T-helper 1 cell (primary cell): ENCODE measurements around the gene C1QA.

Experiments used
- DNase-seq, 5 donors: peaks; one replicate each; pipeline ENCODE4 v3.0.0-alpha.2; 2012 to 2020

C1QA gene

DNA sequence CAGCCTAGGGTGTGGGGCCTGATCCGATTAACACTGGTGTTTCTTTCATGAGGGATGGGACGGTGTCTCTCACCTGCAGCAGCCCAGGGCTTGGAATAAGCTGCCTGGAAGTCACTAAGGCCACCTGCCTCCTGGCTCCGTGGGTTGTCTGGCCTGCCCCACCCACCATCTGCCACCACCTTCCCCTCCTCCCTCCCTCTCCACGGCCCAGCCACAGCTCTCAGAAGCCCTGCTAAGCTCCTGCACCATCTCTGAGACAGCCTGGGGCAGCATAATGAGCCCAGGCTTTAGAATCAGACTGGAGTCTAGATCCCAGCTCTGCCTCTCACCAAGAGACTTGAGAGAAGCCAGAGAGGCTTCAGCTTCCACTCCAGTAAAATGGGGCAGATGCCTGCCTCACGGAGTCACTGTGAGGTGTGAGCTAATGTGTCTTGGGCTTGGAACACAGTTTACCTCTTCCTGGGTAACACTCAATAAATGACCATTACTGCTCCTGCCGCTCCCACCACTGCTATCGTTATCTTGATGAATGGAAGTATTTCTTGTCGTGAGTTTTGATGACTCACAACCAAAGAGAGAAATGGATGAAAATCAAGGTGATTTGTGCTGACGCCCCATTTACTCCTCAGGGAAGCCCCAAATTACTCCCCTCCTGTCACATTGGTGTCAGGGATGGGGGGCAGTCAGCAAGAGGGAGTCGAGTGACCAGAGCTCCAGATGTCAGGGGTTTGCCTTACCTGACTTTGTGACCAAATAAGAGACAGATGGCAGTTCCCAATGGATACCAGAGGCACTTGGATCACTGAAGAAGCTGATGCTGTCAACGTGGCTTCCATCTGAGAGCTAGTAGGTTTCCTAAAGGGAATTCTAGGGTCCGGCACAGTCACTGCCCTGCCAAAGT lies 23.5 kb upstream of the C1QA start:
- no peak for DNase-seq

DNA sequence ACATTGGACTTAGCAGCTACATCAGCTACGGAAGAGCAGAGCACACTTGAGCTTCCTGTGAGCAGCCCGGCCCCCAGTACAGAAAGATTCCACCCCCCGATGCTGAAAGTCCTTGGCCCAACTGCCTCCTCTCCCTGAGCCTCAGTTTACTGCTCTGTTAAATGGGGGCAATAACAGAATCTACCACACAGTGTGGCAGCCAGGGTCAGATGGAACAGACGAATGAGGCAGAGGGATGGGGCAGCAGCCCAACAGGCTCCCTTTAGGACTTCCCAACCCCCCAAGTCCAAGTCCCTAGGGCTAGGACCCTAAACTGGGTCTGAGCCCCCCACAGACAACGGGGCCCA lies 22.9 kb upstream of the C1QA start:
- no peak for DNase-seq

DNA sequence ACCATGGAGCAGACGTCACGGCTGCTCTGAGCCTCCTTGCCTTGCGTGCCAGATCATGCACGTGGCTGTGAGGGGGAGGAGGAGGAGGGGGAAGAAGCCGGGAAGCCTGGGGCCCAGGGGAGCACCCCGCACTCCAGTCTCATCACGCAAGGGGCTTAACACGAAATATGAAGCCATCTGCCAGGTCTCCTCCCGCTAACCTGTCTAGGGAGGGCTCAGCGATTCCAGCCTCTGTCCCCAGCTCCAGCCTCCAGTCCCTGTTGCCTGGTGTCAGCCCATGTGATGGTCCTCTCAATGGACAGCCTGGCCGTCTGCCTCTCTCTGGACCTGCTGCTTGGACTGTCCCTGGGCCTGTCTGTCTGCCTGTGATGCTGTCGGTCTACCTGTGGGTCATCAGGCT lies 22.5 kb upstream of the C1QA start:
- no peak for DNase-seq

DNA sequence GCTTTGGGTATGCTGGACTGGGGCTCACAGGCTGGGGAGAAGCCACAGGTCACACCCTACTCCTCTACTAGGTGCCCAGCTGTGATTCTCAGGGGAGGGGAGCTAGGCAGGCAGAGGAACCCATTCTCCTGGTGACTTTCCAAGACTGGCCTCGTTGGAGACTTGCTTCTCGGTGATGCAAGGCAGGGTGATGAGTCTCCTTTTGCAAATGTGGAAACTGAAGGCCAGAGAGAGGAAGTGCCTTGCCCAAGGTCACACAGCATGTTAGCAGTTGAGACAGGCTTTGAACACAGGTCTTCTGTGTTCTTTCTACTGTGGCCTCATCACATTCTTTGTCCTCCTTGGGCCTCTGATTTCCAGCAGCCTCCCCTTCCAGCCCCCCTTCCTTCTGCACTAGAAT lies 20.5 kb upstream of the C1QA start:
- DNase-seq, result no peak

DNA sequence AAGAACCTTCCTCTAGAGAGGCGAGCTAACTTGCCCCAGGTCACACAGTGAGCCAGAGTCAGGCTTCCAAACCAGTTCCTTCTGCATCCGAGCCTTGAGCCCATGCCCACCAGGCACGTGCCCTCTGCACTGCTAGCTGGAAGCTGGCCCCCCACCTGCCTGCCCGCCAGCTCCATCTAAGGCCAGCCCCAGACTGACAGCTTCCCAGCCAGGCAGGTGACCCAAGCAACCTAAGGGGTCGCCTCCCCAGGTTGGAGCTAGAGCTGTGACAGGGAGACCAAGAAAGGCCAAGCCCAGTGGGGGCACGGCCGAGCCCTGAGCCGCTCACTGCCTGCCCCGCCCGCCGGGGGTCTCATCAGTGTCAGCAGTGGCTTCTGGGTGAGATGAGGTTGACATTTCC lies 19.9 kb upstream of the C1QA start:
- no peak for DNase-seq

DNA sequence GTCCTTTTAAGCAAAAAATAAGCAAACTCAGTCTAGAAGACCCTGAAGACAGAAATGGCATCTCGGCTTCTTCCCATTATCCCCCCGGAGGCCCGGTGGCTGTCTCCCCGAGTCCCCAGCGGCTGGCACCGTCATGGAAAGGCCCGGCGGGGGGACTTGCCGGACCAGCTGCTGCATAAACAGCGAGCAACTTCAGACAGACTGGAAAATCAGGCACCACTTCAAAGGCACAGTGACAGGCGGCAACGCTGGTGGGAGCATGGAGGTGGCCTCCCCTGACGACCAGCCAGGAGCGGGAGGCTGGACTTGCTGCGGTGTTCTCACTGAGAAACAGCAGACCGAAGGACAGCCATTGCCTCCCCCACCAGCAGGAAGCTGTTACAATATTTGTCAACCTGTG lies 18.4 kb upstream of the C1QA start:
- DNase-seq, result no peak

GRCh38 chr1:22619252-22619651 lies 17.2 kb upstream of the C1QA start:
- DNase-seq, result no peak

- no peak for DNase-seq
Measured at GRCh38 chr1:22619798-22620197, 16.6 kb upstream of the C1QA start.

GRCh38 chr1:22621761-22622160 lies 14.7 kb upstream of the C1QA start:
- DNase-seq, result no peak

DNA sequence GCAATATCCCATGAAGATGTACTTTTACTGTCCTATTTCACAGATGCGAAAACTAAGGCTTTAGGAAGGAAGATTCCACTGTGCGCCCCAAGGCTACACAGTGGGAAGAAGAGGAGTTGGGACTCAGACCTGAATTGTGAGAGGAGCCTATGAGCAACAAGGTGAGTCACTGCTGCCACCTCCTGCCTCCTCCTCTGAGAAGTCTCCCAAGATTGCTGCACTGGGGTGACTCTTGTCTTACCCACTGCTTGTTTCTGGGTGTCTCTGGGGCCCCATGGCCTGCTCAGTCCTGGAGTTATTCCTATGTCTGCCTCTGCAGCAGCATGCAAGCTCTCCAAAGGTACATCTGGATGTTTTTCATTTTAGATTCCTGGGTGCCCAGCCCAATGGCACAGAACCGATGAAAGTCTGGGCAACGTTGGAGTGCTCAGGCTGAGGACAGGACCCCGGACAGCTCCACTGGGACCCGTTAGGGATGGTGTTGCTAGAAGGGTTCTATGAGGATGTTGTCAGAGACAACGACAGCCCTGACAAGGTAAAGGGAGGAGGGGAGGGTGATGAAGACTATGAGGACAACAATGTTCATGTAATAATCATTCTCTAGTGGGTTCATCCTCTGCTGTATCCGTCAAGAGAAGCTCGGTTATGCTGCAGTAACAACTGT lies 11.0 kb upstream of the C1QA start:
- no peak for DNase-seq

- DNase-seq, result no peak
Measured at GRCh38 chr1:22626237-22627157, 9.9 kb upstream of the C1QA start.

DNA sequence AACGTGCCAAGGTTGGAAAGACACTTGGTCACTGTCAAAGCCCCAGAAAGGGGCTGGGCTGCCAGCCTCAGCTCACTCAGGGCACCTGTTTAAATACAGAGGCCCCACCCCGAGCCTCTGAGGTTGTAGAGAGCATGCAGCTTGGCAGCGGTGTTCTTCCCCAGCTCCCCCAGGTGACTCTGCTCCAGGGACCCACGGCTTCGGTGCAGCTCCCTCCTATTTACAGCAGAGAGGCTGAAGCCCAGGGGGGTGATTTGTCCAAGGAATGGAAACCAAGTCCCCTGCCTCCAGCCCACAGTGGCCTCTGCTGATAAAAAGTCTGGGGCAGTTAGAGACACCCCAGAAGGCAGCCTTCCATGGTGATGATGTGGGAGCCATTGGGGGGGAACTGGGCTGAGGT lies 9.1 kb upstream of the C1QA start:
- DNase-seq, result no peak

DNA sequence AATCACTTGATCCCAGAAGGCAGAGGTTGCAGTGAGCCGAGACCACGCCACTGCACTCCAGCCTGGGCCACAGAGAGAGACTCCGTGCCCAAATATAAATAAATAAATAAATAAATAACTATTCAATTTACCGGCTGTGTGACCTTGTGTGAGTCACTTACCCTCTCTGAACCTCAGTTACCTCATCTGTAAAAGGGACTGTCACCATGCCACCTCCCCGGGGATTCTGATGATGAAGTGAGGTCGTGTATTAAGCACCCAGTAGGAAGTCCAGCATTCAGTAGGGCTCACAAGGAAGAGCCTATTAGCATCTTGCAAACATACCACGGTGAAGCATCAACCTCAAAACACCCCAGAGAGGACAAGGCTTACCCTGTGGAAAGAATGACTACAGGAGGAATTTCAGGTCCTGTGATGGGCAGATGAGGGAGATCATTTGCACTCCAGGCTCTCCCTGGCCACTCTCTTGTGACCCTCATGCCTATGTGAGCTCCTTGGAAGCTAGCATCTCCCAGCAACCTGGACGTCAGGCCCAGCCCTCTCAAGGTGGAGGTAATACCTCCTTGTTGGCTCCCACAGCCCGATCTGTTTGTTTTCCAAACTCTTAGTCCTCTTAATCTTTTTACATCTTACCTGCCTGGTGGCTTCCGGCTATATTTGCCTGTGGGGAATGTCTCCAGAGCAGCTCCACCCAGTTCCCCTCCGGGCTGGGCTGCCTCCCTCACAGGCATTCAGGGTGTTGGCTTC lies 7.6 kb upstream of the C1QA start:
- DNase-seq, result no peak

GRCh38 chr1:22629886-22630285 lies 6.5 kb upstream of the C1QA start:
- DNase-seq, result no peak

DNA sequence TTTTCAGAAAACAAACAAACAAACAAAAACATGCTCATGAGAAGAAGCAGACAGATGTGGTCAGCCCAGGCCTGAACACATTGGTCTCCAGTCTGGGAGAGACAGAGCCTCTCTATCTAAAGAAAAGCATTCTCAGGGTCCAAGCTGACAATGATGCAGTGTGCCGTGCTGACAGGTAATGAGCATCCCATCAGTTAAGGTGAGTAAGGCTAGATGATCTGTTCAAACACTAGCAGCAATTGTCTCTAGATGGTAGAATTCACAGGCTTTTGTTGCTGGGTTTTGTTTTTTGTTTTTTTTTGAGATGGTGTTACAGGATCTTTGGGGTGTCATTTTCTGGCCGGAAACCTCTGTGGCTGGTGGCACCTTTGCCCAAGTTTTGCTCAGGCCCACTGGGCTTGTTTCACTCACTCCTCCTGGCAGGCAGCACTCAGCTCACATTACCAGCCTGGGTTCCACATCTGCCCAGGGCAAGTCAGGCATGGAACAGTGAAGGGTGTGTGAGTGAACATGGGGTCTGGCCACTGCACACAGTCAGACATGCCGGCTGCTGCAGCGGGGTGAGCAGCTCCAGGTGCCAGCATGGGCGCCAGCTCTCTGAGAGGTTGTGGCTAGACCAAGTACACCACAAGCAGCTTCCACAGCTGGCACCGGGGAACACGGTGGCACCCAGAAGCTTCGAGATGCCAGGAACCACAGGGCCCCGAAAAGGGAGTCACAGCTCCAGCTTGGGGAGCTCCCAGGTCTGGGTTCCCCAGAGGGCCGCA lies 2.5 kb upstream of the C1QA start:
- no peak for DNase-seq

DNA sequence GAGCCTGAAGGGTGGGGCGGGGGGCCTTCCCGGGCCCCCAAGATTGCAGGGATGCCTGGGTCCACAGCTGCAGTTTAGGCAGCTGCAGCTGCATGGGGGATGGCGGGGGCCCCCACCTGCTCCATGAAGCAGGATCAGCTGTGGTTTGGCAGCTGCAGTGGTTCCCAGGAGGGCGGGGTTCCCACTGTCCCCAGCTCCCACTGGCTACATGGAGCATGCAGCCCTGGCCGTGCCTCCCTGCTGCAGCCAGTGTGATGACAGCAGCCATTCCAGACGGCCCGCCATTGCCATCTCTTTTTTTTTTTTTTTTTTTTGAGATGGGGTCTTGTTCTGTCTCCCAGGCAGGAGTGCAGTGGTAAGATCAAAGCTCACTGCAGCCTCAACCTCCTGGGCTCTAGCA lies 992 bp upstream of the C1QA start:
- no peak for DNase-seq

DNA sequence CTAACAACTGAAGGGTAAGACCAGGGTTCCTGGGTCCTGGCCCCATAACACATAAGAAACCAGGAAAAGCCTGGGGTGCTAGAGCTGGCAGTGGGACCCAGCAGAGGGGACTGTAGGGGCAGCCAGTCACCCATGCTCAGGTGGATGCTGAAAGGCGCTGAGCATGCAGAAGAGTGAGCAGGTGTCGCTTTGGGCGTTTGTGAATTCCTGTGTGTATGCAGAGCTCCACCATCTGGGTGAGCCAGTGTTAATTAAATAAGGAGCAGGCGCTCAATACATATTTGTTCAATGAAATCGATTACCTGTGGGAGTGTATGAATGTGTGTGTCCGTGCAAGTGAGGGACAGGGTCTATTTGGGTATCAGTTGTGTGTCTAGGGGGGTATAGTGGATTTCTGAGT lies 499 bp downstream of the C1QA start:
- DNase-seq, result no peak

- no peak for DNase-seq
Measured at GRCh38 chr1:22637907-22638445, 1.5 kb downstream of the C1QA start.

DNA sequence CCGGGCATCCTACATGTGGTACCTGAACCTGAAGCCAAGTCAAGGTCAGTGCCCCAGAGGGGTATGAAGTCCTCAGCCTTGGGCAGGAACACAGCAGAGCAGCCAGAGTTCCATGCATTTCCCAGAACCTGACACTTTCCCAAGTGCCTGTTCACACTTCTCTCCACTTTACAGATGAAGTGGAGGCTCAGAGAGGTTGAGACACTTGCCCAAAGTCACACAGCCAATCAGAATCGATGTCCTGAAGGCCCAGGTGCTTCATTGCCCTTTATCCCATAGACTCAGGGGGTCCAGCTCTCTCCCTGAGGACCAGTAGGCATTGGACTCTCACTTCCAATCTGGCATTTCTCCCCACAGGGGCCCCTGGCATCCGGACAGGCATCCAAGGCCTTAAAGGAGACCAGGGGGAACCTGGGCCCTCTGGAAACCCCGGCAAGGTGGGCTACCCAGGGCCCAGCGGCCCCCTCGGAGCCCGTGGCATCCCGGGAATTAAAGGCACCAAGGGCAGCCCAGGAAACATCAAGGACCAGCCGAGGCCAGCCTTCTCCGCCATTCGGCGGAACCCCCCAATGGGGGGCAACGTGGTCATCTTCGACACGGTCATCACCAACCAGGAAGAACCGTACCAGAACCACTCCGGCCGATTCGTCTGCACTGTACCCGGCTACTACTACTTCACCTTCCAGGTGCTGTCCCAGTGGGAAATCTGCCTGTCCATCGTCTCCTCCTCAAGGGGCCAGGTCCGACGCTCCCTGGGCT lies 2.2 kb downstream of the C1QA start:
- DNase-seq, result no peak

GRCh38 chr1:22639286-22639685 lies 2.9 kb downstream of the C1QA start:
- DNase-seq, result no peak

DNA sequence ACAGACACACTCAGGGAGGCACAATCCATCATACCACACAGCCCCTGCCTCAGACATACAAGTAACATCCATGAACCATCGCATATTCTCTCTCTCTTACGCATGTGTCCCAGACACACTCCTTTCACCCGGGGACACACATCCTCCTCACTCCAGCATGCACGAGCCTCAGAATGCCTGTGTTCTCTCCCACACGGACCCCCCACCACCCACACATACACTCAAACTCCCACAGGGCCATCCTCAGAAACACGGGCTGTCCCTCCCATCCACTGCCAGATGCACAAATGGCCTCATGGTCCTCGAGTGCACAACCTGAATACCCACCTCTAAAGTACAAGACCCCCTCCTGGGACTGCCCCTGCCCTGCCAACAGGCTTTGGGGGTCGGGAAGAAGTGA lies 4.8 kb downstream of the C1QA start:
- no peak for DNase-seq
